Lung (tissue), 12 donors: ENCODE results near the gene CHRNA4. TPM values are rescaled to one million over a fixed set of nuclear protein-coding genes. Genes with fewer than 3 reads are reported as not detected.

Source experiments
- ATAC-seq: fragments of 200-7000 bp; cut with Tn5 transposase; one replicate; pipeline ENCODE4 v1.9.1; 2020; ENCODE audit warnings: moderate number of reproducible peaks; ENCODE audit not compliant: insufficient read depth, low FRiP score
- DNase-seq, 3 donors: peaks; one replicate each; pipeline ENCODE4 v3.0.0-alpha.2; 2013 to 2017
- H3K27ac ChIP-seq, 2 donors: one replicate each; pipeline ENCODE4 v1.5.1; 2013; ENCODE audit warnings: mild to moderate bottlenecking in 2 of 2, moderate library complexity in 2 of 2, control low read depth in 1 of 2, inconsistent platforms in 1 of 2, low read depth in 1 of 2, low read length in 1 of 2
- H3K27me3 ChIP-seq, 3 donors: one replicate each; pipeline ENCODE4 v1.5.1; 2013; ENCODE audit warnings: low read length in 2 of 3; ENCODE audit not compliant: control insufficient read depth in 3 of 3, insufficient read depth in 3 of 3
- H3K36me3 ChIP-seq, 4 donors: one replicate each; pipeline ENCODE4 v1.5.1; 2013; ENCODE audit warnings: low read length in 4 of 4, mild to moderate bottlenecking in 1 of 4, moderate library complexity in 1 of 4; ENCODE audit not compliant: control insufficient read depth in 4 of 4, insufficient read depth in 4 of 4
- H3K4me1 ChIP-seq, 5 donors: one replicate each; pipeline ENCODE4 v1.5.1; 2013; ENCODE audit warnings: low read length in 5 of 5, mild to moderate bottlenecking in 2 of 5, moderate library complexity in 1 of 5; ENCODE audit not compliant: control insufficient read depth in 5 of 5, insufficient read depth in 5 of 5
- H3K4me3 ChIP-seq: one replicate; pipeline ENCODE4 v1.5.1; 2013; ENCODE audit warnings: mild to moderate bottlenecking, control low read depth, moderate library complexity
- H3K9ac ChIP-seq, 2 donors: one replicate each; pipeline ENCODE4 v1.5.1; 2013; ENCODE audit warnings: low read length in 2 of 2, control low read depth in 1 of 2; ENCODE audit not compliant: insufficient read depth in 1 of 2
- H3K9me3 ChIP-seq, 4 donors: one replicate each; pipeline ENCODE4 v1.5.1; 2013; ENCODE audit warnings: low read length in 3 of 4, mild to moderate bottlenecking in 1 of 4, moderate library complexity in 1 of 4; ENCODE audit not compliant: control insufficient read depth in 4 of 4, insufficient read depth in 3 of 4
- WGBS, 2 donors: extraction: QIAGEN DNeasy Blood & Tissue Kit; methylation state at CpG; one replicate each; pipeline ENCODE4 v1.1.7; 2013; 5-methylcytosine and 5-hydroxymethylcytosine counted together
- polyA plus RNA-seq, 2 donors: library from polyadenylated mRNA; stranded (reverse); fragments of 200-250 nt; gene quantifications; one replicate each; pipeline ENCODE4 v1.2.1, GENCODE V29; 2013
- total RNA-seq, 2 donors: library from RNA; depleted of rRNA in 1 of 2; stranded (reverse); fragments of >200 nt in 1 of 2; gene quantifications; one replicate each; pipeline ENCODE4 v1.2.1, GENCODE V29; 2014 to 2021
- TF ChIP-seq, protein P1 (sequence below): IDR thresholded peaks from 2 replicates; pipeline ENCODE4 v1.5.1; 2012; ENCODE audit warnings: mild to moderate bottlenecking; ENCODE audit errors: control extremely low read depth, extremely low read depth
- donor health status: control.
- donor health status: control.
- donor health status: Bipolar disorder and iron deficiency.
- donor health status: healthy.
- donor health status: DM: yes; HTN: yes; CAD: no.

CHRNA4 gene
- total and polyA plus RNA-seq, 4 donors: 0.01 to 1.1 (median 0.46) TPM

DNA sequence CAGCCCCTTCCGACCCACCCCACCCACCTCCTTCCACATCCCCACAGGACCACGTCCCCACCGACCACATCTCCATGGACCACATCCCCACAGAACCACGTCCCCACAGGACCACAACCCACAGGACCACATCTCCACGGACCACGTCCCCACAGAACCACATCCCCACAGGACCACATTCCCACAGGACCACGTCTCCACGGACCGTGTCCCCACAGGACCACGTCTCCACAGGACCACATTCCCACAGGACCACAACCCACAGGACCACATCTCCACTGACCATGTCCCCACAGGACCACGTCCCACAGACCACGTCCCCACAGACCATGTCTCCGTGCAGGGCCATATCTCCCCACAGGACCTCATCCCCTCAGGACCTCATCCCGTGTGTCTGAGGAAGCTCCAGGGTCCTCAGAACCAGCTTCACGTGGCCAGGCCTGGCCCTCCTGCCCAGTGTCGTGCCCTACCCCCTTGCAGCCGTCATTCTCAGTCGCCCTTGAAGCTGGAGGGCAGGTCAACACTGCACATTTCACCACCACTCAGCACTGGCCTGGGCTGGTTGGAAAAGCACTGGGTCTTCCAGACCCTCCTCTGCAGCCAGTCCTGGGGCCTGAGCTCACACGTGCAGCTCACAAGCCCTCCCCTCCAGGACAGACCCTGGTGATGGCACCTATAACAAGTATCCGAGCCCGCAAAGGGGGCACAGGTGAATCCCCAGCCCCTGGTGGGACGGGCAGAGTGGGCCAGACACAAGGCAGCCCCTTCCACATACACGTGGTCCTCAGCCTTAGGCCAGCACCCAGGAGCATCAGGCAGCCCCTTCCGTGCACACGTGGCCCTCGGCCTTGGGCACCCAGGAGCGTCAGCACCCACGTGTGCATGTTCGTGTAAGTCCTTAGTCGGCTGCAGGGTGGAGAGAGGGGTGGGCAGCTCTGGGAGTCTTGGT lies 3.9 kb downstream of the CHRNA4 start:
- Histone ChIP-seq H3K9me3 (no peaks in the 10 kb centered on the region), H3K27me3 (peaks cover 0 to 19% (median 11%) of the 10 kb centered on the region in 3 donors), H3K27ac (no peak overlapping the region), H3K36me3 (no peaks in the 10 kb centered on the region), H3K9ac (no peak overlapping the region), H3K4me1 (peaks cover 0 to 17% (median 4%) of the 10 kb centered on the region in 5 donors), H3K4me3 (no peak overlapping the region)
- no peak for ATAC-seq
- 77 to 82% methylated on average over 30 of the region's 30 CpGs for WGBS, 2 donors
- DNase-seq: no peak
- TF ChIP-seq, protein P1, sequence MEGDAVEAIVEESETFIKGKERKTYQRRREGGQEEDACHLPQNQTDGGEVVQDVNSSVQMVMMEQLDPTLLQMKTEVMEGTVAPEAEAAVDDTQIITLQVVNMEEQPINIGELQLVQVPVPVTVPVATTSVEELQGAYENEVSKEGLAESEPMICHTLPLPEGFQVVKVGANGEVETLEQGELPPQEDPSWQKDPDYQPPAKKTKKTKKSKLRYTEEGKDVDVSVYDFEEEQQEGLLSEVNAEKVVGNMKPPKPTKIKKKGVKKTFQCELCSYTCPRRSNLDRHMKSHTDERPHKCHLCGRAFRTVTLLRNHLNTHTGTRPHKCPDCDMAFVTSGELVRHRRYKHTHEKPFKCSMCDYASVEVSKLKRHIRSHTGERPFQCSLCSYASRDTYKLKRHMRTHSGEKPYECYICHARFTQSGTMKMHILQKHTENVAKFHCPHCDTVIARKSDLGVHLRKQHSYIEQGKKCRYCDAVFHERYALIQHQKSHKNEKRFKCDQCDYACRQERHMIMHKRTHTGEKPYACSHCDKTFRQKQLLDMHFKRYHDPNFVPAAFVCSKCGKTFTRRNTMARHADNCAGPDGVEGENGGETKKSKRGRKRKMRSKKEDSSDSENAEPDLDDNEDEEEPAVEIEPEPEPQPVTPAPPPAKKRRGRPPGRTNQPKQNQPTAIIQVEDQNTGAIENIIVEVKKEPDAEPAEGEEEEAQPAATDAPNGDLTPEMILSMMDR: no peak

DNA sequence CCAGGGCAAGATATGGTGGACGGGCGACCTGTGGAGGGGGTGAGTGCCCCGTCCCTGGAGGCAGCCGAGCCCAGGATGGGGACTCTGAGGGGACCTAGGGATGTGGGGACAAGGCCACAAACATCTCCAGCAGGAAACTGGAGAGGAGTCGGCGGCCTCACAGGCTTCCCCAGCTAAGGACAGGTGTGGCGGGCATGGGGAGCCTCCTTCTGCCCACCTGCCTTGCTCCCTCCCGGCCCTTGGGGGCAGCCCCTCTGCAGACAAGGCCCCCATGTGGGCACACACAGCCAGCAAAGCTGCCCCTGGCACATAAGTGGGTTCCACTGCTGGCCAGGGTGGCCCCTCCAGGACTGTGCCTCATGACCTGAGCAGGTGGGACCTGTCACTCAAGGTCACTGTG lies 4.6 kb downstream of the CHRNA4 start:
- TF ChIP-seq, protein P1: no peak
- H3K9ac ChIP-seq: no peak overlapping the region
- H3K36me3 ChIP-seq: no peaks in the 10 kb centered on the region
- no peak for ATAC-seq
- H3K9me3 ChIP-seq: no peaks in the 10 kb centered on the region
- peaks cover 0 to 24% (median 6%) of the 10 kb centered on the region in 5 donors for H3K4me1 ChIP-seq
- no peak overlapping the region for H3K27ac ChIP-seq
- 90 to 93% methylated on average over 8 of the region's 8 CpGs for WGBS, 2 donors
- DNase-seq: no peak
- H3K27me3 ChIP-seq: peaks cover 0 to 13% (median 11%) of the 10 kb centered on the region in 3 donors
- H3K4me3 ChIP-seq: no peak overlapping the region

DNA sequence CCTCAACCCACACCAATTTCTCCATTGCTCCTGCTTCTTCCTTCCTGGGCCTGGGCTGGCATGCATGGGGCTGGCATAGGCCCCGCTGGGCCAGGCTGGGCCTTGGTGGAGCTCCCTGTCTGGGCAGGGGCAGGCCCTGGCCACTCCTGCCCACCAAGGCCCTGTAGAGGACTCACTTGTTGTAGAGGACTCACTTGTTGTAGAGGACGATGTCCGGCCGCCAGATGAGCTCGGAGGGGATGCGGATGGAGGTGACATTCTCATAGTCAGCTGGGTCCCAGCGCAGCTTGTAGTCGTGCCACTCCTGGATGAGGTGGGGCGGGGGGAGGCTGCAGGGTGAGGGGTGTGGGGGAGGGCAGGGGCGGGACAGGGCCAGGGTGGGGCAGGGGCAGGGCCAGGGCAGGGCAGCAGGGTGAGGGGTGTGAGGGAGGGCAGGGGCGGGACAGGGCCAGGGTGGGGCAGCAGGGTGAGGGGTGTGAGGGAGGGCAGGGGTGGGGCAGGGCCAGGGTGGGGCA lies 5.3 kb downstream of the CHRNA4 start:
- H3K36me3 ChIP-seq: no peaks in the 10 kb centered on the region
- TF ChIP-seq, protein P1: no peak
- H3K27me3 ChIP-seq: peaks cover 0 to 13% (median 11%) of the 10 kb centered on the region in 3 donors
- no peak overlapping the region for H3K4me3 ChIP-seq
- no peaks in the 10 kb centered on the region for H3K9me3 ChIP-seq
- DNase-seq (no peak), ATAC-seq (no peak)
- H3K27ac ChIP-seq: no peak overlapping the region
- 88 to 90% methylated on average over 9 to 11 of the region's 11 CpGs for WGBS, 2 donors
- H3K4me1 ChIP-seq: peaks cover 0 to 24% (median 6%) of the 10 kb centered on the region in 5 donors
- no peak overlapping the region for H3K9ac ChIP-seq
